GM18858 (cell line): Measurements from ENCODE around the gene UBE2D2.
"Not testable (repeated sequence)": the region's sequence is repeated elsewhere in the genome, so short reads cannot be mapped to it uniquely, and the experiment has no call there.

Experiments used
- ATAC-seq: cut with Tn5 transposase; IDR thresholded peaks from one replicate; pipeline ENCODE4 v1.9.1; 2021; ENCODE audit not compliant: unreplicated experiment

UBE2D2 gene

GRCh38 chr5:139578325-139578724 lies 17.2 kb downstream of the UBE2D2 start:
- ATAC-seq: no peak

DNA sequence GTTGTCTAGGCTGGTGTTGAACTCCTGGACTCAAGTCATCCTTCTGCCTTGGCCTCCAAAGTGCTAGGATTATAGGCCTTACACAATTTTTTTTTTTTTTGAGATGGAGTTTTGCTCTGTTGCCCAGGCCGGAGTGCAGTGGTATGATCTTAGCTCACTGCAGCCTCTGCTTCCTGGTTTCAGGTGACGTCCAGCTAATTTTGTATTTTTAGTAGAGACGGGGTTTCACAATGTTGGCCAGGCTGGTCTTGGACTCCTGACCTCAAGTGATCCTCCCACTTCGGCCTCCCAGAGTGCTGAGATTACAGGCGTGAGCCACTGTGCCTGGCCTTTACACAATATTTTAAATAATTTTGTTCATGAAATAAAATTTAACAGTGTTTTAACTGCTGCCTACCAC lies 21.0 kb downstream of the UBE2D2 start:
- not testable (repeated sequence) for ATAC-seq

DNA sequence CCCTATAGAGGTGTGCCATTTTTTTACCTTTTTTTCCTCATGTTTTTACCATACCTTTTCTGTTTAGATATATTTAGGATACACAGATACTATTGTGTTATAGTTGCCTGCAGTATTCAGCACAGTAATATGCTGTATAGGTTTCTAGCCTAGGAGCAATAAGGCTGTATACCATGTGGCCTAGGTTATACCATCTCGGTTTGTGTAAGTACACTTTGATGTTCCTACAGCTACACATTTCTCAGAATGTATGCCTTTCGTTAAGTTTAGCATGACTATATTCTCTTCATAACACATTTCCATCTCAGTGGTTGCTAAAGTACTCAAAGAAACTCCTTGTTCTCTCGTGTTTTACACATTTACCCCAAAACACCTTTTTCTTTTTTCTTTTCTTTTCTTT lies 23.0 kb downstream of the UBE2D2 start:
- no peak for ATAC-seq

- ATAC-seq: not testable (repeated sequence)
Measured at GRCh38 chr5:139588116-139588515, 27.0 kb downstream of the UBE2D2 start.

GRCh38 chr5:139588962-139589361 lies 27.8 kb downstream of the UBE2D2 start:
- no peak for ATAC-seq

DNA sequence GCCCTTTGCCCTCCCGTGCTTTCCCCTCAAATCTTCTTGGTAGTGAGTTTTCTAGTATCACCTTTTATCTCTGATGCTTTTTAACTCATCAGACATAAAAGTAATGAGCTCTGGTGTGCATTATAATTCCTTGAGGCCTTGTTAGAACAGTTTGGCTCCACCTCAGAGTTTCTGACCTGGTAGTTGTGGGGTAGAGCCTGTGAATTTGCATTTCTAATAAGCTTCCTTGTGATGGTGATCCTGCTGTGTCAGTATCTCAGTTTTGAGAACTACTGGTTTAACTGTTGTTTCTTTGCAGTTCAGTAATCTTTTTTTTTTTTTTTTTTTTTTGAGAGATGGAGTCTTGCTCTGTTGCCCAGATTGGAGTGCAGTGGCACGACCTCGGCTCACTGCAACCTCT lies 31.1 kb downstream of the UBE2D2 start:
- ATAC-seq: no peak

- not testable (repeated sequence) for ATAC-seq
Measured at GRCh38 chr5:139593076-139593475, 31.9 kb downstream of the UBE2D2 start.

GRCh38 chr5:139593716-139594319 lies 32.7 kb downstream of the UBE2D2 start:
- ATAC-seq: no peak

DNA sequence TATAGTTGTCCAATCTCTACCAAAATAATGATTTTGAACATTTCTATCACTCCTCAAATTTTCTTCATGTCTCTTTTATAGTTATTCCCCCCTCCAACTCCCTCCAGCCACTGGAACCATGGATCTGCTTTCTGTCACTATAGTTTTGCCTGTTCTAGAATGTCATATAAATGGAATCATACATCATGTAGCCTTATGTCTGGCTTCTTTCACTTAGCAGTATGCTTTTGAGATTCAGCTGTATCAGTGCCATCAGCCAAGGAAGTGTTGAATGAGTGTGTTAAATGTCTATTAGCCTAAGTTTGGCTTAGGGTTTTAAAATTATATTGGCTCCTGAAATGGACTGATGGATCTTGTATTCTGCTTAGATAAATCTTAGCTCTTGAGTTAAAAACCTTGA lies 36.0 kb downstream of the UBE2D2 start:
- no peak for ATAC-seq

- ATAC-seq: not testable (repeated sequence)
Measured at GRCh38 chr5:139598601-139598965, 37.4 kb downstream of the UBE2D2 start.

GRCh38 chr5:139600336-139600949 lies 39.3 kb downstream of the UBE2D2 start:
- ATAC-seq: no peak

- no peak for ATAC-seq
Measured at GRCh38 chr5:139601429-139601828, 40.3 kb downstream of the UBE2D2 start.

DNA sequence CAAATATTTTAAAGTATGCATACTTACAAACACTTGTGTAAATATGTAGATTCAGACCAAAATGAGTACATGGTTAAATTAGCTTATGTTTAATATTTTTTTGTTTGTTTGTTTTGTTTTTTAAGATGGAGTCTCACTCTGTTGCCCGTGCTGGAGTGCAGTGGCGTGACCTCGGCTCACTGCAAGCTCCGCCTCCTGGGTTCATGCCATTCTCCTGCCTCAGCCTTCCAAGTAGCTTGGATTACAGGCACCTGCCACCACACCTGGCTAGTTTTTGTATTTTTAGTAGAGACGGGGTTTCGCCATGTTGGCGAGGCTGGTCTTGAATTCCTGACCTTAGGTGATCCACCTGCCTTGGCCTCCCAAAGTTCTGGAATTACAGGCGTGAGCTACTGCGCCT lies 40.8 kb downstream of the UBE2D2 start:
- ATAC-seq: not testable (repeated sequence)

- ATAC-seq: no peak
Measured at GRCh38 chr5:139605887-139606286, 44.7 kb downstream of the UBE2D2 start.

- ATAC-seq: no peak
Measured at GRCh38 chr5:139611703-139612584, 50.8 kb downstream of the UBE2D2 start.

DNA sequence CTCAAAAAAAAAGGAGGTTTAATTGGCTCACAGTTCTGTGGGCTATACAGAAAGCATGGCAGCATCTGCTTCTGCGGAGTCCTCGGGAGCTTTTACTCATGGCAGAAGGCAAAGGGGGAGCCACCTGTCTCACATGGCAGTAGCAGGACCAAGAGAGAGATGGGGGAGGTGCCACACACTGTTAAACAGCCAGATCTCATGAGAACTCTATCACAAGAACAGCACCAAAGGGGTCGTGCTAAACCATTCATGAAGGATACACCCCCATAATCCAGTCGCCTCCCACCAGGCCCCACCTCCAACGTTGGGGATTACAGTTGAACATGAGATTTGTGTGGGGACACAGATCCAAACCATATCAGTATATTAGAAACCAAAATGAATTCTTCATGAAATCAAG lies 58.7 kb downstream of the UBE2D2 start:
- ATAC-seq: no peak

DNA sequence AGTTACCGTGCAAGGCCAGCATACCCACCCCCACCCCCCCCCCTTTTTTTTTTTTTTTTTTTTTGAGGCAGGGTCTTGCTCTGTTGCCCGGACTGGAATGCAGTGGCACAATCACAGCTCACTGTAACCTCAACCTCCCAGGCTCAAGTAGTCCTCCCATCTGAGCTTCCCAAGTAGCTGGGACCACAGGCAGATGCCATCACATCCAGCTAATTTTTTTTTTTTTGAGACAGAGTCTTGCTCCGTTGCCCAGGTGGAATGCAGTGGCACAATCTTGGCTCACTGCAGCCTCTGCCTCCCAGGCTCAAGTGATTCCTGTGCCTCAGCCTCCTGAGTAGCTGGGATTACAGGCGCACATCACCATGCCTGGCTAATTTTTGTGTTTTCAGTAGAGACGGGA lies 64.3 kb downstream of the UBE2D2 start:
- ATAC-seq: not testable (repeated sequence)

DNA sequence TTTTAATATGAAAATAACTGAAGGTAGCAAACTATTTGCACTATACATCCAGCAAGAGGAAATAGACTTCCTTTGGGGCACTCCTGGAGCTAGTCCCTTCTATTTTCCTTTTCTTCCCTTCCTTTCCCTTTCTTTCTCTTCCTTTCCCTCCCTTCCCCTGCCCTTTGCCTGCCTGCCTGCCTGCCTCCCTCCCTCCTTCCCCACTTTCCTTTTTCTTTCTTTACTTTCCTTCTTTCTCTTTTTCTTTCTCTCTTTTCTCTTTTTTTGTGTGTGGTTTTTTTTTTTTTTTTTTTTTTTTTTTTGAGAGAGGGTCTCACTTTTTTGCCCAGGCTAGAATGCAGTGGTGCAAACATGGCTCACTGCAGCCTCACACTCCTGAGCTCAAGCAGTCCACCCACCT lies 69.7 kb downstream of the UBE2D2 start:
- ATAC-seq: no peak

GRCh38 chr5:139631520-139632165 lies 70.5 kb downstream of the UBE2D2 start:
- no peak for ATAC-seq

DNA sequence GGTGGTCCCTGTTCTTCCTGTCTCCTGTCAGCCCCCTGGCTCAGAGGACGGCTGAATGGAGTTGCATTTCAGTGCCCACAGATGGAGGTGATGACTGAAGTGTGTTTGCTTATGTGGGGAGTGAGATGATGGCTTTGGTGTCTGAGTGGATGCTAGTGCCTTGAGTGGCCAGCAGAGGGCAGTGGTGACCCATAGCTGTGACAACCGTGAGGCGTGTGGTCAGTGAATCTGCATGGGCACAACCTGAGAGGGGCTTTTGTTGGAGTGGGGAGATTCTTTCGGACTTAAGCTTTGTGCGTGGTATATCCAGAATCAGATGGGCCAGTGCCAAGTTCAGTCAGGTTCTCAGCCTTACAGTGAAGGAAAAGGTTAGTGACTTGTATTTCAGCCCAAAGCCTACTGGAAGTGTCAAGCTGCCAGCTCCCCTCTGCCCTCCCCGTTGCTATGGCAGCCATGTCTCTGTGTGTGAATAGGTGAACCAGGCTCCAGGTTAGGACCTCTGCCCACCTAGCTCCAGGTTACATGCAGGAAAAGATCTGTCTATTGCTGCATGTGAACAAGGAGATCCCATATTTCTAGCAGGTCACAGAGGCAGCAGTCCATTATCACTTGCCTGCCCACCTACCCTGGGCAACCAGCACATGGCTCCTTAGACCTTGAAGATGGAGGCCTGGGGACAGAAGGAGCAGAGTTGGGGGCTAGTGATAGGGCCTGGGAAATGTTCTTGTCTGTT lies 72.3 kb downstream of the UBE2D2 start:
- no peak for ATAC-seq

DNA sequence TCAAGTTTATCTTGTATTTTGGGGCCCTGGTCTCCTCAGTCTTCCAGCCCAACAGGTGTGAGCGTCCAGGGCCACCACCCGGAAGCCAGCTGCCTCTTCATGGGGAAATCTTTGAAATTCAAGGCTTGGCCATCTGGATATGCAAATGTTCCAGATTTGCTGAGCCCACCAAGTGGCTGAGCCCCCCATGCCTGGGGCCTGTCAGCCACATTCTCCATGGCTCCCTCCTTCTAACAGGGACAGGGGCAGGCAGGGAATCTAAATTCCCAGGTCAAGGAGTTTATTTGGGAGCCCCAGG lies 72.8 kb downstream of the UBE2D2 start:
- no peak for ATAC-seq
